Measurements from ENCODE around the gene TM9SF1. TPM values are rescaled to one million over a fixed set of nuclear protein-coding genes. Genes with fewer than 3 reads are reported as not detected.

Gene TM9SF1
- total and polyA plus RNA-seq, 2 of the 13 experiments (the other 11 are each of a cell fraction or from before 2014, with no cell fraction given), result 83.2 to 110 TPM

DNA sequence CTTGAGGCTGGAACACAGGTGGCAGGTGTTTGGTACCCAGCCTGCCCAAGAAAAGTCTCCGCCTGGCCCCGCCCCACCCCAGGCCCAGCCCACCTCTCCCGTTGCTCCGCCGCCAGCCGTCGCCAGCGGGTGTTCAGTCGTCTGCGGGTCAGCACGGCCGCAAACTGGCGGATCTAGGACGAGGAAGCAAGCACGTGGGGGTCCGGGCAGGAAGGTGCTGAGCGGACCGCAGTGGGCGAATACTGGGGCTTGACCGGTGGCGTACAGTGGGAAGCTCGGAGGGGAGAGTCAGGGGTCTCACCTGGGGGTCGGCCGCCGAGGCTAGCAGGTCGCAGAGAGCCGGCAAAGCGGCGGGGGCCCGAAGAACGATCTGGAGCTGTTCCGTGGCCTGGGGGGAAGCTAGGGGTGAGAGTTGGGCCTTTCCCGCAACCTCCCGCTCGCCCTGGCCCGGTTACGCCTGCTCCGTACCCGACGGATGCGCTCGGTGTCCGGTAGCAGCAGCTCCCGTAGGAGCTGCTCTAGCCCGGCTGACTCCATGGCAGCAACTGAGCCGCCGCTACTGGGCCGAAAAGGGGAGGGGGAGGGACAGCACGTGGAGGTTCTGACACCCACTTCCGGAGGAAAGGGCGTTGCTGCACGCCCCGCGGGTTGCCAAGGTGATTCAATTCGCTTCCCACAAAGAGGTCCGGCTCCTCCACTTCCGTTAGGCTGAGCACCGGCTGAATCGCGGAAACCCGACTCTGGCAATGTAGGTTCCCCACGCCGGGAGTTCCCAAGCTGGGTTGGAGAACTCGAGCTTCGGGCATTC is 6.8 kb downstream of the TM9SF1 start, which contains the start of gene IPO4 (continued):
- TF ChIP-seq, protein P1, sequence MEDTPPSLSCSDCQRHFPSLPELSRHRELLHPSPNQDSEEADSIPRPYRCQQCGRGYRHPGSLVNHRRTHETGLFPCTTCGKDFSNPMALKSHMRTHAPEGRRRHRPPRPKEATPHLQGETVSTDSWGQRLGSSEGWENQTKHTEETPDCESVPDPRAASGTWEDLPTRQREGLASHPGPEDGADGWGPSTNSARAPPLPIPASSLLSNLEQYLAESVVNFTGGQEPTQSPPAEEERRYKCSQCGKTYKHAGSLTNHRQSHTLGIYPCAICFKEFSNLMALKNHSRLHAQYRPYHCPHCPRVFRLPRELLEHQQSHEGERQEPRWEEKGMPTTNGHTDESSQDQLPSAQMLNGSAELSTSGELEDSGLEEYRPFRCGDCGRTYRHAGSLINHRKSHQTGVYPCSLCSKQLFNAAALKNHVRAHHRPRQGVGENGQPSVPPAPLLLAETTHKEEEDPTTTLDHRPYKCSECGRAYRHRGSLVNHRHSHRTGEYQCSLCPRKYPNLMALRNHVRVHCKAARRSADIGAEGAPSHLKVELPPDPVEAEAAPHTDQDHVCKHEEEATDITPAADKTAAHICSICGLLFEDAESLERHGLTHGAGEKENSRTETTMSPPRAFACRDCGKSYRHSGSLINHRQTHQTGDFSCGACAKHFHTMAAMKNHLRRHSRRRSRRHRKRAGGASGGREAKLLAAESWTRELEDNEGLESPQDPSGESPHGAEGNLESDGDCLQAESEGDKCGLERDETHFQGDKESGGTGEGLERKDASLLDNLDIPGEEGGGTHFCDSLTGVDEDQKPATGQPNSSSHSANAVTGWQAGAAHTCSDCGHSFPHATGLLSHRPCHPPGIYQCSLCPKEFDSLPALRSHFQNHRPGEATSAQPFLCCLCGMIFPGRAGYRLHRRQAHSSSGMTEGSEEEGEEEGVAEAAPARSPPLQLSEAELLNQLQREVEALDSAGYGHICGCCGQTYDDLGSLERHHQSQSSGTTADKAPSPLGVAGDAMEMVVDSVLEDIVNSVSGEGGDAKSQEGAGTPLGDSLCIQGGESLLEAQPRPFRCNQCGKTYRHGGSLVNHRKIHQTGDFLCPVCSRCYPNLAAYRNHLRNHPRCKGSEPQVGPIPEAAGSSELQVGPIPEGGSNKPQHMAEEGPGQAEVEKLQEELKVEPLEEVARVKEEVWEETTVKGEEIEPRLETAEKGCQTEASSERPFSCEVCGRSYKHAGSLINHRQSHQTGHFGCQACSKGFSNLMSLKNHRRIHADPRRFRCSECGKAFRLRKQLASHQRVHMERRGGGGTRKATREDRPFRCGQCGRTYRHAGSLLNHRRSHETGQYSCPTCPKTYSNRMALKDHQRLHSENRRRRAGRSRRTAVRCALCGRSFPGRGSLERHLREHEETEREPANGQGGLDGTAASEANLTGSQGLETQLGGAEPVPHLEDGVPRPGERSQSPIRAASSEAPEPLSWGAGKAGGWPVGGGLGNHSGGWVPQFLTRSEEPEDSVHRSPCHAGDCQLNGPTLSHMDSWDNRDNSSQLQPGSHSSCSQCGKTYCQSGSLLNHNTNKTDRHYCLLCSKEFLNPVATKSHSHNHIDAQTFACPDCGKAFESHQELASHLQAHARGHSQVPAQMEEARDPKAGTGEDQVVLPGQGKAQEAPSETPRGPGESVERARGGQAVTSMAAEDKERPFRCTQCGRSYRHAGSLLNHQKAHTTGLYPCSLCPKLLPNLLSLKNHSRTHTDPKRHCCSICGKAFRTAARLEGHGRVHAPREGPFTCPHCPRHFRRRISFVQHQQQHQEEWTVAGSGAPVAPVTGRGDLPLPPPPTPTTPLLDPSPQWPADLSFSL (CRISPR knock-in tag; IDR thresholded peaks at IDR 0.05), result no peak; the same call in none of the 2 replicates
- TF ChIP-seq ZNF460 (CRISPR knock-in tag; IDR thresholded peaks at IDR 0.05; ENCODE audit: borderline replicate concordance) (no peak), MEF2D (CRISPR knock-in tag; IDR thresholded peaks at IDR 0.05) (peak; percentile 93), ZFP37 (CRISPR knock-in tag; IDR thresholded peaks at IDR 0.05; ENCODE audit: borderline replicate concordance) (0 out of 2 replicates have a peak, but pooled peaks have one; percentile 85), ZFX (CRISPR knock-in tag; IDR thresholded peaks at IDR 0.05; ENCODE audit: low read depth) (peak; percentile 97)
- TF ChIP-seq, protein P2, sequence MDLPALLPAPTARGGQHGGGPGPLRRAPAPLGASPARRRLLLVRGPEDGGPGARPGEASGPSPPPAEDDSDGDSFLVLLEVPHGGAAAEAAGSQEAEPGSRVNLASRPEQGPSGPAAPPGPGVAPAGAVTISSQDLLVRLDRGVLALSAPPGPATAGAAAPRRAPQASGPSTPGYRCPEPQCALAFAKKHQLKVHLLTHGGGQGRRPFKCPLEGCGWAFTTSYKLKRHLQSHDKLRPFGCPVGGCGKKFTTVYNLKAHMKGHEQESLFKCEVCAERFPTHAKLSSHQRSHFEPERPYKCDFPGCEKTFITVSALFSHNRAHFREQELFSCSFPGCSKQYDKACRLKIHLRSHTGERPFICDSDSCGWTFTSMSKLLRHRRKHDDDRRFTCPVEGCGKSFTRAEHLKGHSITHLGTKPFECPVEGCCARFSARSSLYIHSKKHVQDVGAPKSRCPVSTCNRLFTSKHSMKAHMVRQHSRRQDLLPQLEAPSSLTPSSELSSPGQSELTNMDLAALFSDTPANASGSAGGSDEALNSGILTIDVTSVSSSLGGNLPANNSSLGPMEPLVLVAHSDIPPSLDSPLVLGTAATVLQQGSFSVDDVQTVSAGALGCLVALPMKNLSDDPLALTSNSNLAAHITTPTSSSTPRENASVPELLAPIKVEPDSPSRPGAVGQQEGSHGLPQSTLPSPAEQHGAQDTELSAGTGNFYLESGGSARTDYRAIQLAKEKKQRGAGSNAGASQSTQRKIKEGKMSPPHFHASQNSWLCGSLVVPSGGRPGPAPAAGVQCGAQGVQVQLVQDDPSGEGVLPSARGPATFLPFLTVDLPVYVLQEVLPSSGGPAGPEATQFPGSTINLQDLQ (CRISPR knock-in tag; IDR thresholded peaks at IDR 0.05), result no peak
- TF ChIP-seq, protein P3, sequence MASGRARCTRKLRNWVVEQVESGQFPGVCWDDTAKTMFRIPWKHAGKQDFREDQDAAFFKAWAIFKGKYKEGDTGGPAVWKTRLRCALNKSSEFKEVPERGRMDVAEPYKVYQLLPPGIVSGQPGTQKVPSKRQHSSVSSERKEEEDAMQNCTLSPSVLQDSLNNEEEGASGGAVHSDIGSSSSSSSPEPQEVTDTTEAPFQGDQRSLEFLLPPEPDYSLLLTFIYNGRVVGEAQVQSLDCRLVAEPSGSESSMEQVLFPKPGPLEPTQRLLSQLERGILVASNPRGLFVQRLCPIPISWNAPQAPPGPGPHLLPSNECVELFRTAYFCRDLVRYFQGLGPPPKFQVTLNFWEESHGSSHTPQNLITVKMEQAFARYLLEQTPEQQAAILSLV (CRISPR knock-in tag; IDR thresholded peaks at IDR 0.05; ENCODE audit: borderline replicate concordance), result peak; percentile 90
- TF ChIP-seq, protein P4, sequence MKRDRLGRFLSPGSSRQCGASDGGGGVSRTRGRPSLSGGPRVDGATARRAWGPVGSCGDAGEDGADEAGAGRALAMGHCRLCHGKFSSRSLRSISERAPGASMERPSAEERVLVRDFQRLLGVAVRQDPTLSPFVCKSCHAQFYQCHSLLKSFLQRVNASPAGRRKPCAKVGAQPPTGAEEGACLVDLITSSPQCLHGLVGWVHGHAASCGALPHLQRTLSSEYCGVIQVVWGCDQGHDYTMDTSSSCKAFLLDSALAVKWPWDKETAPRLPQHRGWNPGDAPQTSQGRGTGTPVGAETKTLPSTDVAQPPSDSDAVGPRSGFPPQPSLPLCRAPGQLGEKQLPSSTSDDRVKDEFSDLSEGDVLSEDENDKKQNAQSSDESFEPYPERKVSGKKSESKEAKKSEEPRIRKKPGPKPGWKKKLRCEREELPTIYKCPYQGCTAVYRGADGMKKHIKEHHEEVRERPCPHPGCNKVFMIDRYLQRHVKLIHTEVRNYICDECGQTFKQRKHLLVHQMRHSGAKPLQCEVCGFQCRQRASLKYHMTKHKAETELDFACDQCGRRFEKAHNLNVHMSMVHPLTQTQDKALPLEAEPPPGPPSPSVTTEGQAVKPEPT (CRISPR knock-in tag; IDR thresholded peaks at IDR 0.05; ENCODE audit: low read depth), result peak; percentile 92
- TF ChIP-seq, protein P5, sequence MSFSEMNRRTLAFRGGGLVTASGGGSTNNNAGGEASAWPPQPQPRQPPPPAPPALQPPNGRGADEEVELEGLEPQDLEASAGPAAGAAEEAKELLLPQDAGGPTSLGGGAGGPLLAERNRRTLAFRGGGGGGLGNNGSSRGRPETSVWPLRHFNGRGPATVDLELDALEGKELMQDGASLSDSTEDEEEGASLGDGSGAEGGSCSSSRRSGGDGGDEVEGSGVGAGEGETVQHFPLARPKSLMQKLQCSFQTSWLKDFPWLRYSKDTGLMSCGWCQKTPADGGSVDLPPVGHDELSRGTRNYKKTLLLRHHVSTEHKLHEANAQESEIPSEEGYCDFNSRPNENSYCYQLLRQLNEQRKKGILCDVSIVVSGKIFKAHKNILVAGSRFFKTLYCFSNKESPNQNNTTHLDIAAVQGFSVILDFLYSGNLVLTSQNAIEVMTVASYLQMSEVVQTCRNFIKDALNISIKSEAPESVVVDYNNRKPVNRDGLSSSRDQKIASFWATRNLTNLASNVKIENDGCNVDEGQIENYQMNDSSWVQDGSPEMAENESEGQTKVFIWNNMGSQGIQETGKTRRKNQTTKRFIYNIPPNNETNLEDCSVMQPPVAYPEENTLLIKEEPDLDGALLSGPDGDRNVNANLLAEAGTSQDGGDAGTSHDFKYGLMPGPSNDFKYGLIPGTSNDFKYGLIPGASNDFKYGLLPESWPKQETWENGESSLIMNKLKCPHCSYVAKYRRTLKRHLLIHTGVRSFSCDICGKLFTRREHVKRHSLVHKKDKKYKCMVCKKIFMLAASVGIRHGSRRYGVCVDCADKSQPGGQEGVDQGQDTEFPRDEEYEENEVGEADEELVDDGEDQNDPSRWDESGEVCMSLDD (CRISPR knock-in tag; IDR thresholded peaks at IDR 0.05; ENCODE audit: borderline replicate concordance), result peak; percentile 71; the same call in 1 of the 2 replicates
